ENCODE results near the gene PKD2. TPM values are rescaled to one million over a fixed set of nuclear protein-coding genes. Genes with fewer than 3 reads are reported as not detected.

Gene PKD2
- total RNA-seq, 2 experiments from 2014 or later: 3.8 to 4.5 TPM

Small RNAs within 50 kb of the gene (small RNA-seq; reads per million reads assigned to genes)
- gene RNU1-36P: not detected

Other genes with a start within 250 kb of the PKD2 start
- 0.09 TPM in 1 of 2 replicates, not detected in the other for gene IBSP, start 208.1 kb upstream of the PKD2 start, total RNA-seq (2014; rRNA removed; shearing (Covaris generic))
- not detected in 2 replicates for gene IBSP, start 208.1 kb upstream of the PKD2 start, total RNA-seq (2022)
- not detected in 2 replicates for gene MEPE, start 174.7 kb upstream of the PKD2 start, total RNA-seq (2014; rRNA removed; shearing (Covaris generic))
- not detected in 2 replicates for gene MEPE, start 174.7 kb upstream of the PKD2 start, total RNA-seq (2022)
- 1.4 TPM in 1 of 2 replicates, not detected in the other for gene SPP1, start 31.9 kb upstream of the PKD2 start, total RNA-seq (2014; rRNA removed; shearing (Covaris generic))
- not detected in 2 replicates for gene SPP1, start 31.9 kb upstream of the PKD2 start, total RNA-seq (2022)
- not detected in 2 replicates for gene ABCG2, start 151.0 kb downstream of the PKD2 start, total RNA-seq (2014; rRNA removed; shearing (Covaris generic))
- gene ABCG2, start 151.0 kb downstream of the PKD2 start, total RNA-seq (2022): not detected in 2 replicates

All from OCI-LY7 (cell line).